HuH-7 (cell line): ENCODE results near the gene CD46.
A peak's percentile ranks its signal among the peaks of the same experiment; 100 is the strongest.
"Not testable (repeated sequence)": the region's sequence is repeated elsewhere in the genome, so short reads cannot be mapped to it uniquely, and the experiment has no call there.

Experiments
- DNase-seq: peaks from one replicate; pipeline ENCODE4 v3.0.0; 2011; ENCODE audit warnings: low spot score

CD46 gene

DNA sequence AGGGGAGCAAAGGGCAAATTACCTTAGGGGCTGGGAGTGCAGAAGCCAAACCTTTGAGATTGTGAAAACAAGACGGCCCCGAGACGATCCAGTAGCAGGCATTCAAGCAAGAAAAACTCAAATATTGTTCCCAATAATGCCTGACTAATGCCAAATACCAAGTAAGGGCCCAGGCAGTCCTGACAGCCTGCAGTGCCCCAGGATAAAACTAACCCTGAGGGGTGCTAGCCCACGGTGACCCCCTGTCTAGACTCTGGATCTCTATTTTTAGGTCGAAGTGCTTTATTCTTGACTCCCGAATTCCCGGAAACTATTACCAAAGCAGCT is 428 bp upstream of the CD46 start:
- DNase-seq = not testable (repeated sequence)

DNA sequence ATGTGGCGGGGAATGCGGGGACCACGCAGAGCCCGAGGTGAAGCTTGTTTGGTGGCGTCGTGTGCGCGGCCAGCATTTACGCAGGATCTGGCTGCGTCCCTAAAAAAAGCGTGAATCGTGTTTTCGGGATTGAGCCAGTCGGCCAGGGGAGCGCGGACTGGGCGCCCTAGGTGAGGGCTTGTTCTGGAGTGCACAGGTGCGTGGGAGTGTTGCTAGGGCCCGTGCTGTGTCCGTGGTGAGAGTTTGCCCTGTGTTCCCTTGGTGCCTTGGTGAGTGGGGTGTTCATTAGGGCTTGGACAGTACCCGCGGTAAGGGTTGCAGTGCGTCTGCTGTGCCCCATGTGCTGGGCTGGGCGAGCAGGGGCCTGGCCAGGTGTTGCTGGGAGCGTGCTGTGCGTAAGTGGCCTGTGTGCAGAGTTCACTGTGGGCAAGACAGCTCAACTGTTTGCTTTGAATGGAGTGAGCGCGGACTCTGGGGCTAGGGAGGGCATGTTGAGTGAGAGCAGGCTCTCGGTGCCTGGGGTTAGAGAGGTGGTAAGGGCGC is 673 bp downstream of the CD46 start:
- no peak for DNase-seq

DNA sequence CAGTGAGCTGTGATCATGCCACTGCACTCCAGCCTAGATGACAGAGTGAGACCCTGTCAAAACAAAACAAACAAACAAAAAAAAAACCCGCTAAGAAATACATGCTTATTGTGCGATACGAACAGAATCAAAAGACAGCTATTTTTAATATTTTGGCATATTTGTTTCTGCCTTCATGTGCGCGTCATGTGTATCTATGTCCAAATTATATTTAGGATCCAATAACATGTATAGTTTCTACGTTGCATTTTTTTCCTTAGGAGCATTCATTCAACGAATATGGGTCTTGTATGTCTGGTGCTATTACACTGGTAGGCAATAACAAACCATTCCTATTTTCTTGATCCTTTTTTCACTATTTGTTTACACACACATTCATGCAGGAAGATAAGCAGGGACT is 1.8 kb downstream of the CD46 start:
- no peak for DNase-seq

DNA sequence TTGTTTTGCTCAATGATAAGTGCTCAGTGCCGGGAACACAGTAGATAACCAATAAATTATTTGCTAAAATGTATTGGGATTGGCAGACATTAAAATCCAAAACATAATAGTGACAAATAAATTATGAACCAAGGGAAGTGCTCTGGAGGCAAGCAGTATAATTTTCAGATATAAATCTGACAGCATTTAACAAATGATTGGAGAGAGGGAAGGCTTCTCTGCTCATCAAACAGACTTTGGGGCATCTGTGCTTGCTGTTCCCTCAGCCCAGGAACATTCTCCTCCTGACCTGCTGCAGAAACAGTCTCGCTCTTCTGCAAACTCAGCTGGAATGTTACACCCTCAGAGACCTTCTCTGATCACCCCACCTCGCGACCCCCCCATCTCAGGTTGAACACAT is 2.2 kb downstream of the CD46 start:
- DNase-seq = no peak

DNA sequence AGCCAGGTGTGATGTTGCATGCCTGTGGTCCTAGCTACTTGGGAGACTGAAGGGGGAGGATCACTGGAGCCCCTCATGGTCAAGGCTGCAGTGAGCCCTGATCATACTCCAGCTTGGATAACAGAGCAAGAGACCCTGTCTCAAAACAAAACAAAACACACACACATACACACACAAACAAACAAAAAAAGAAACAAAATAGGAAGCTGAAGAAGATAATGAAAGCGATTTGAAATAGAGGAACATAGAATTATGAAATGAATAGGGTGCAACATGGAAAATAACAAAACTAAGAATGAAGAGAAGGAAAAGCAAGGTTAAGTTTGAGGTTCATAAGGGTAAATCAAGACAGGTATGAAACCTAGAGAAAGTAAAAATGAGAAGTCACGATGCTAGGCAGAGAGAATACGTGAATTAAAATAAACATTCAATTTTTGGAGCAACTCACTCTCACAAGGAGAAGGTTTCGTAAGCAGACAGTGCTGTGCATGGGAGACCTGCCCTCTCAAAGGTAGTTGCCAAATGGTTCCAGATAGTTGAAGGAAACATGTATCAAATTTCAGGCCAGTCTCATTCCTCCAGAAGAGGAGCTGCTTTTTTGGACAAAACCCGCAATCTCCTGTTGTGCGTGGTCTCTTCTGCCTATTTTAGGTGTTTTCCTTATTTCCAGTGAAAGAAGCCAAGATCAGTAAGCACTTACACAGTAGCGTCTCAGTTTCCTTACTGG is 3.3 kb downstream of the CD46 start:
- DNase-seq = no peak

DNA sequence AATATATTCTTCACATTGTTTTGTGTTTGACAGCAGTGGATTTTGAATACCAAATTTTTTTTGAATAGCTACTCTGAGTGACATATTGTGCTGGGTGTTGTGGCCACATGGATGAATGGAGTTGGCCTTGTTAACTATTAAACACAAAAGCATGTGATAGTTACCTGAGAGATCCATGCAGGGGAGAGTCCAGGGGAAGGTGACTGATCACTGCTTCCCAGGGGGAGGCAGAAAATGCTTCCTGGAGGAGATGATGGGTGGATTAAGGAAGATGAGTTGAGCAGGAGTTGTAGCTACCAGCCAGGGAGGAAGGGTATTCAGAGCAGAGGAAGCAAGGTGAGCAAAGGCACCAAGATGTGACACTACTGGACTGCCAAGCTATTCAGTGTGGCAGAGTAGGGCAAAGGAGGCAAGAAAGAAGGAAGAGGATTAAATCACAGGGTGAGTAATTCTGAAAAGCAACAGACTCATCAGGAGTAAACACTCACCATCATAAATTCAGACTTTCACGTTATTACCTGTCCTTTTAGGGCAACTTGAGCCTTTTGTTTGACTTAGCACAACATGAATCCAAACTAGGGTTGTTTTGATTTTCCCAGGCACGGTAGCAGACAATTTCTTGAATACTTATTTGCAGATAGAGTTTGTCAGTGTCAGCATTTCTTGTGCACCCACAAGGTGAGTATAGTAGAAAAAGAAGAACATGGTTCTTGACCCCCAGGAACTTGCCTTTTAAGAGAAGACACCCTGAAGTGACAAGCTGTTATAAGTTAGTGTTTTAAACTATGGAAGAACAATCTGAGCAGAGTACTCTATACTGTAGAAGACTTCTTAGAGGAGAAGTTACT is 4.2 kb downstream of the CD46 start:
- no peak for DNase-seq

DNA sequence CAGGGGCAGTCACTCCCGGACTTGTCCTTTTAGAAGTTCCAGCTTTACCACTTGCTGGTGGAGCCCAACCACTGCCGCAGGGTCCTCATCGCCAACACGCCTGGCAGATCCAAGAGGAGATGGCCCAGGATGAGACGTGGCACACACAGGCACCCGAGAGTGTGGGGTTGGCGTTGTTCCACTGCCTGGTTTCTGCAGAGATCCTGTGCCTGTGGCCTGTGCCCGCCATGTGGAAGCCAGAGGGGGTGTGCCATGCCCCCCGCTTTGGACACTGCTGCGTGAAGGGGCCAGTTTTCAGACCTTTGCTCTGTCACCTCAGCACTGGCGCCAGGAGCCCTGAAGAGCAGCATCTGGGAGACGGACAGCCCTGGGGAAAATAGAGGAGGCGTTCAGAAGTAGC is 10.8 kb downstream of the CD46 start:
- no peak for DNase-seq

DNA sequence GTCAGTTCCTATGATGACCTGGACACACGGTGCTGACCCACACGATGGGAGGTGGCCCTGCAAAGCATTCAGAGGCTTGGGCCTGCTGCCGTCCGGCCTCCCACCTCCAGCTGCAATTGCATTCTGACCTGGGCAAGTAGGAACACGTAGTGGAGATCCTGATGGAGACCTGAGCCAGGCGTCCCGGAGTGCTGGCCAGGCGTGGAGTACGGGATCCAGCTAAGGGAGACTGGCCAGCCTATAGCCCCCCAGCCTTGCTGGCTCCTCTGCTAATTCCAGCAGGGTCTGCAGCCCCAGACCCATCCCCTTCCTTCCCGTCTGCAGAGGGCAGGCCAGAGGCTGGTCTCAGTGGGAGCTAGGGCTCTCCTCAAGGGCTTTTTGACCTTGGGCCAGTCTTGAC is 11.2 kb downstream of the CD46 start:
- no peak for DNase-seq

DNA sequence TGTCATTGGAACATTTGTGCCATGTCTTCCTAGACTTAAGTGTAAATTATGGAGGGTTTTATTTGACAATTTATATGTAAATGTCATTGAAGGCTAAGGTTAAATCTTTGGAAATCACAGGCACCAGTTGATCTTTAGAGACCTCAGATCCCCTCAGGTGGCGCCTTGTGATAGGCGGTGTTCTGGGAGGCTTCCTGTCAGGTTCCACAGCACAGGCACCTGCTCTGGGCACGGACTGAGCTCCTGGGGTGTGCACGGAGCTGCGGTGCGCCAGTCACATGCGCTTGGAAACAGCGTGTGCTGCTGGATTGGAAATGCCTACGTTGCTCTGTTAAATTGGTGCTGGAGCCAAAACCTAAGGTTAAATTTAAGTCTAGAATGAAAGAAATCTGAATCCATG is 12.1 kb downstream of the CD46 start:
- no peak for DNase-seq

DNA sequence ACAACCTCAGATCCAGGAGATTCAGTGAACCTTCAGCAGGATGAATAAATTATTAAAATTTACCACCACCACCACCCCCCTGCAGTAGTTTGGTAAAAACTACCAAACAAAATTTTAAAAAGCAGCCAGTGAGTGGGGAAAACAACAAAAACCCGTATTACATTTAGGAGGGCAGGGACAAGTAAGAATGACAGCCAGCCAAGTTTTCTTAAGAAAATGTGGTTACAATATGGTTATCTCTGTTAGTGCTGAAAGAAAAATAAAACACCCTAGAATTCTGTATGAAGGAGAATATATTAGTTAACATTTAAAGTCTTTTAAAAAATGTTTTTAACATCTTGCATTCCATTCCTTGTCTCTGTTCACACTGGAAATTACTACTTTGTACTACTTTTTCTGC is 14.7 kb downstream of the CD46 start:
- no peak for DNase-seq

DNA sequence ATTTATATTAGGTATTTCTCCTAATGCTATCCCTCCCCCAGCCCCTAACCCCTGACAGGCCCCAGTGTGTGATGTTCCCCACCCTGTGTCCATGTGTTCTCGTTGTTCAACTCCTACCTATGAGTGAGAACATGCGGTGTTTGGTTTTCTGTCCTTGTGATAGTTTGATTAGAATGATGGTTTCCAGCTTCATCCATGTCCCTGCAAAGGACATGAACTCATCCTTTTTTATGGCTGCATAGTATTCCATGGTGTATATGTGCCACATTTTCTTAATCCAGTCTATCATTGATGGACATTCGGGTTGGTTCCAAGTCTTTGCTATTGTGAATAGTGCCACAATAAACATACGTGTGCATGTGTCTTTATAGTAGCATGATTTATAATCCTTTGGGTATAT is 18.7 kb downstream of the CD46 start:
- DNase-seq = not testable (repeated sequence)

DNA sequence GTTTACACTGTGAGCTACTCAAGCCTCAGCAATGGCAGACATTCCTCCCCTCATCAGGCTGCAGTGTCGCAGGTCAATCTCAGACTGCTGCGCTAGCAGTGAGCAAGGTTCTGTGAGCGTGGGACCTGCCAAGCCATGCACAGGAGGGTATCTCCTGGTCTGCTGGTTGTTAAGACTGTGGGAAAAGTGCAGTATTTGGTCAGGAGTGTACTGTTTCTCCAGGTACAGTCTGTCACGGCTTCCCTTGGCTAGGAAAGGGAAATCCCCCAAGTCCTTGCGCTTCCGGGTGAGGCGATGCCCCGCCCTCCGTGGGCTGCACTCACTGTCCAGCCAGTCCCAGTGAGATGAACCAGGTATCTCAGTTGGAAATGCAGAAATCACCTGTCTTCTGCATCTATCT is 24.2 kb downstream of the CD46 start:
- DNase-seq = not testable (repeated sequence)

DNA sequence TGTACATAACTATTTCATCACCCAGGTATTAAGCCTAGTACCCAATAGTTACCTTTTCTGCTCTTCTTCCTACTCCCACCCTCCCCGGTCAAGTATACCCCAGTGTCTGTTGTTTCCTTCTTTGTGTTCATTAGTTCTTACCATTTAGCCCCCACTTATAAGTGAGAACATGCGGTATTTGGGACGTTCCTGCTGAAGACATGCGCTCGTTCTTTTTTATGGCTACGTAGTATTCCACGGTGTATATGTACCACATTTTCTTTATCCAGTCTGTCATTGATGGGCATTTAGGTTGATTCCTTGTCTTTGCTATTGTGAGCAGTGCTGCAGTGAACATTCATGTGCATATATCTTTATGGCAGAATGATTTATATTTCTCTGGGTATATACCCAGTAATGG is 25.6 kb downstream of the CD46 start:
- not testable (repeated sequence) for DNase-seq

DNA sequence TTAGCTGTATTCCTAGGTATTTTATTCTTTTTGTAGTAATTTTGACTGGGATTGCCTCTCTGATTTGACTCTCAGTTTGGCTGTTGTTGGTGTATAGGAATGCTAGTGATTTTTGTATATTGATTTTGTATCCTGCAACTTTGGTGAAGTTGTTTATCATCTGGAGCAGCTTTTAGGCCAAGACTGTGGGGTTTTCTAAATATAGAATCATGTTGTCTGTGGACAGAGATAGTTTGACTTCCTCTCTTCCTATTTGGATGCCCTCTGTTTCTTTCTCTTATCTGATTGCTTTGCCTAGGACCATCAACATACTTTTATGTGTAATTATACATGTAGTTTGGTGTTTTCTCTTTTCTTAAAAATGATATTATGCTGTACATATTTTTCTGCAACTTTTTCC is 27.2 kb downstream of the CD46 start:
- DNase-seq = no peak

DNA sequence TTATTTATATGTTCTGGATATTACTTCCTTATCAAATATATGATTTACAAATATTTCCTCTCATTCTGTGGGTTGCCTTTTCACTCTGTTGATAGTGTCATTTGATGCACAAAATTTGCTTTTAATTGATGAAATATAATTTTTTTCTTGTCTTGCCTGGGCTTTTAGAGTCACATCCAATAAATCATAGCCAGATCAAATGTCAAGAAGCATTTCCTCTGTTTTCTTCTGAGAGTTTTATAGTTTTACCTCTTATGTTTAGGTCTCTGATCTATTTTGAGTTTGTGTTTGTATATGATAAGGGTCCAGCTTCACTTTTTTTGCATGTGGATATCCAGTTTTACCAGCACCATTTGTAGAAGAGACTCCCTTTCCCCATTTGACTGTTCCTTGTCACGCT is 29.5 kb downstream of the CD46 start:
- no peak for DNase-seq

DNA sequence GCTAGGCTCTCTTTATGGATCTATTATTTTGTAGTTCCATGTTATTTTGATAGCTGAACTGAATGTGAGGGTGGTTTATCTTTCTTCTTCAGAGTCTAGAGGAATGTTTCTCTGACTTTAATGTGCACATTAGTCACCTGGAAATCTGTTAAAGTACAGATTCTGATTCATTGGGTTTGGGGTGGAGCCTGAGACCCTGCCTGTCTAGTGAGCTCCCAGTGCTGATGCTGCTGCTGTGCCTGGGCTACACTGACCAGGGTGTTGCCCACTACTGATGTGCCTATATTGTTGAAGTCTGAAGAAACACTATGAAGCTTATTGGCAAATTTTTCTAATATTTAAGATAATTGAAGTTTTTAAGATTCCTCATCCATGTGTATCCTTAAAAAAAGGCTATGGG is 35.9 kb downstream of the CD46 start:
- no peak for DNase-seq

DNA sequence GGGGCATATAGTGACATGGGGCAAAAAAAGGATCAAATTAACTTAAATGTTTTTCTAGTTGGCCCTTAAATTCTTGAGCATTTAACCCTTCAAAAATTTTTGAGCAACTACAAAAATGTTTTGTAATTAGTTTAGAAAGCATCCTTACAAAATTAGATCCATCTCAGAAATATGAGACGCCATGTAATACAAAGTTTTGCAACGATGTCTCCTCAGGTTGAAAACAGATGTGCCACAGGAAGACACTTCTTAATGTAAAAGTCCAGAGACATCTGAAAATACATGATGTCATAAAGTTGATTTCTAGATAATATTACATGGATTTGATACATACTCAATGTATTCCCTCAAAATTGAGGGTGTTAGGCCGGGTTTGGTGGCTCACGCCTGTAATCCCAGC is 37.5 kb downstream of the CD46 start:
- DNase-seq = no peak

DNA sequence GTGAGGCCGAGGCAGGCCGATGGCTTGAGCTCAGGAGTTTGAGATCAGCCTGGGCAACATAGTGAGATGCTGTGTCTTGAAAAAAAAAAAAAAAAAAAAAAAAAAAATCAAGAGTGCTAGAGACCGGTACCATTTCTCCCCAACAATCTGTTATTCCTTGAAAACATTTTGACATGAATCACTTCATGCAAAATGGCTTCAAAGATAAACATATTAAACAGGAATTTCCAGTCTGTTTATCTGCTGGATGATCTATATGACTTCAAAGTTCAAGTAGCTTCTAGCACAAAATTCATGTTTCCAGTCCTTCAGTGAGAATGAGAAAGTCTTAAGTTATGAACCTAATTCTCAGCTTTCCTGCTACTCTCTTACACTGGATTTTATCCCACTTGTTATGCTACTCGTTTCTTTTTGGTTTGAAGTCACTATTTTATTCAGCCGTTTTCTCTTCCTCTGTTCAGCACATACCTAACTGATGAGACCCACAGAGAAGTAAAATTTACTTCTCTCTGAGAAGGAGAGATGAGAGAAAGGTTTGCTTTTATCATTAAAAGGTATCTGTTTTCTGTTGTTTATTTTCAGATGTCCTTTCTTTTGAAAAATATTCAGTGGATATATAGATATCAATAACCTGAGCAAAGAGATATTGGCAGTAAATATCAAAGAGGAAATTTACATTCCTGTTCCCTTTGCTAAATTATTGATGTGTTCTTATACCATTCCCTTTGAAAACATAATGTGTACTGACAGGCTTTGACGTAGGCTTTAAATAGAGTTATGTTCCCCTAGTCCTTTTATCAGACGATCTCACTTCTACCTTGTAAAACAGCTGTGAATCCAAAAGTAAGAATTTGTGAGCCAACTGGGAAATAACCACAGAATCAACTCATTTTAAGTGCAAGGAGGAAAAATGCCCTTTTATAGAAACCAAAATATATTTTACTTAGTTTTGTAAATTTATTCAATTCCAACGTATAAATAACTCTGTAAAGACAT is 38.2 kb downstream of the CD46 start:
- no peak for DNase-seq

DNA sequence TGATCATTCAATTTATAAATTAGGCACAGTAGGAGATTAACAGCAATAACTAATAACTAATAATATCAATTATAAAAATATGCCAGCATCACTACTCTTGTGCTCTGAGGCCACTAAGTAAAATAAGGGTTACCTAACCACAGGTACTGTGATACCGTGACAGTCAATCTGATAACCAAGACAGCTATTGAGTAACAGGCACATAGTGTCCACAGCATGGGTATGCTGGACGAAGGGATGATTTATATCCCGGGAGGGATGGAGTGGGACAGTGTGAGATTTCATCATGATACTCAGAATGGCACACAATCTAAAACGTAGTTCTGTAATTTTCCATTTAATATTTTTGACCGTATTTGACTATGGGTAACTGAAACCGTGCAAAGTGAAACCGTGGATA is 39.4 kb downstream of the CD46 start:
- no peak for DNase-seq

DNA sequence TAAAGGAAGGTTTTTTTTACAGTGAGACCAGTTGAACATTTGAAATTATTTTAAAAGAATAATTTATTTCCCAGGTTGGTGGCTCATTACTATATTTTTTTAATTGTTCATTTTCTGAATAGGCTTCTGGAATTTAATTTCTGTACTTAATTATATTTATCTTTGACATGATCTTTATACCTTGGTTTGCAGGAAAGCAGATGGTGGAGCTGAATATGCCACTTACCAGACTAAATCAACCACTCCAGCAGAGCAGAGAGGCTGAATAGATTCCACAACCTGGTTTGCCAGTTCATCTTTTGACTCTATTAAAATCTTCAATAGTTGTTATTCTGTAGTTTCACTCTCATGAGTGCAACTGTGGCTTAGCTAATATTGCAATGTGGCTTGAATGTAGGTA is 41.5 kb downstream of the CD46 start:
- no peak for DNase-seq

DNA sequence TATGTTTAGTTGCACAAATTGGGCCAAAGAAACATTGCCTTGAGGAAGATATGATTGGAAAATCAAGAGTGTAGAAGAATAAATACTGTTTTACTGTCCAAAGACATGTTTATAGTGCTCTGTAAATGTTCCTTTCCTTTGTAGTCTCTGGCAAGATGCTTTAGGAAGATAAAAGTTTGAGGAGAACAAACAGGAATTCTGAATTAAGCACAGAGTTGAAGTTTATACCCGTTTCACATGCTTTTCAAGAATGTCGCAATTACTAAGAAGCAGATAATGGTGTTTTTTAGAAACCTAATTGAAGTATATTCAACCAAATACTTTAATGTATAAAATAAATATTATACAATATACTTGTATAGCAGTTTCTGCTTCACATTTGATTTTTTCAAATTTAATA is 43.0 kb downstream of the CD46 start:
- no peak for DNase-seq

DNA sequence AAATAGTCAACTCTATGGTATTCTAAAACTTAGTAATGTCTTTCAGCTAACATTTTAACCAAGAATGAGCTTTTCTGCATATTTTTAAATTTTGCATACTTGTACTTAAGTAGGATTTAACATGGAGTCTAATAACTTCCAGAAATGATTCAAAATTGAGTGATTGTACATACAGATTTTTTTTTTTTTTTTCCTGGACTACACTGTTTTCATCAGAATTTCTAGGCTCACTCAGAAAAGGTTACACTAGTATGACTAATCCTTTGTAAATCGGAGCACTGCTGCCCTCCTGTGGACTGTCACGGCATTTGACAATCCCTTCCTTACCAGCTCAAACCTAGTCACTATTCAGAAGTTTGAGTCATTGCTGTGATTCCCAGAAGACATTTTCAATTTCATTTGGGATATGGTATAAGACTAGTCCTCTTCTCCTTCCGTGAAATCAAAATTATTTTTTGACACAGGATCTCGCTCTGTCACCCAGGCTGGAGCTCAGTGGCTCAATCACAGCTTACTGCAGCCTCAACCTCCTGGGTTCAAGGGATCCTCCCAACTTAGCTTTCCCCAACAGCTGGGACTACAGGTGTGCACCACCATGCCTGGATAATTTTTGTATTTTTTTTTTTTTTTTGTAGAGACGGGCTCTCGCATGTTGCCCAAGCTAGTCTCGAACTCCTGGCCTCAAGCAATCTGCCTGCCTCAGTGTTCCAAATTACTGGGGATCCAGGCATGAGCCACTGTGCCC is 45.5 kb downstream of the CD46 start:
- DNase-seq = peak; percentile 63
